HEK293T (cell line): ENCODE results near the gene DIPK1A.

Experiments
- CTCF ChIA-PET: fragments of 350-600 bp; formaldehyde crosslinking; extraction: SDS; loops from one replicate; lab custom pipeline; 2021; ENCODE audit warnings: antibody characterized with exemption, inconsistent platforms; lab: Yijun Ruan, JAX
- POLR2A ChIA-PET: fragments of 350-600 bp; formaldehyde crosslinking; extraction: SDS; loops from one replicate; lab custom pipeline; 2020; ENCODE audit warnings: antibody characterized with exemption, inconsistent platforms; lab: Yijun Ruan, JAX
- DNase-seq: peaks from one replicate; pipeline ENCODE4 v3.0.0; 2012; ENCODE audit warnings: mixed read lengths; ENCODE audit errors: extremely low spot score
- ARNT ChIP-seq: fragments of 450-650 bp; IDR thresholded peaks from 2 replicates; pipeline ENCODE4 v1.6.1; 2017; ENCODE audit warnings: mild to moderate bottlenecking
- BHLHE40 ChIP-seq: fragments of 450-650 bp; IDR thresholded peaks from 2 replicates; pipeline ENCODE4 v1.6.1; 2016; ENCODE audit warnings: mild to moderate bottlenecking, moderate library complexity, borderline replicate concordance
- CTBP1 ChIP-seq: fragments of 450-650 bp; IDR thresholded peaks from 2 replicates; pipeline ENCODE4 v1.6.1; 2016; ENCODE audit warnings: borderline replicate concordance
- ELF4 ChIP-seq: fragments of 450-650 bp; IDR thresholded peaks from 2 replicates; pipeline ENCODE4 v1.6.1; 2017; ENCODE audit warnings: antibody characterized with exemption
- FOXA1 ChIP-seq: fragments of 450-650 bp; IDR thresholded peaks from 2 replicates; pipeline ENCODE4 v1.6.1; 2016; ENCODE audit warnings: mild to moderate bottlenecking
- FOXK2 ChIP-seq: fragments of 450-650 bp; IDR thresholded peaks from 2 replicates; pipeline ENCODE4 v1.6.1; 2016; ENCODE audit warnings: mild to moderate bottlenecking
- FOXM1 ChIP-seq: fragments of 450-650 bp; IDR thresholded peaks from 2 replicates; pipeline ENCODE4 v1.6.1; 2017; ENCODE audit warnings: mild to moderate bottlenecking, borderline replicate concordance
- HDGF ChIP-seq: fragments of 450-650 bp; IDR thresholded peaks from 2 replicates; pipeline ENCODE4 v1.6.1; 2017; ENCODE audit warnings: antibody characterized with exemption, borderline replicate concordance
- L3MBTL2 ChIP-seq: fragments of 450-650 bp; conservative IDR thresholded peaks from 2 replicates; pipeline ENCODE4 v1.6.1; 2016; ENCODE audit warnings: mild to moderate bottlenecking
- LEF1 ChIP-seq: fragments of 450-650 bp; IDR thresholded peaks from 2 replicates; pipeline ENCODE4 v1.6.1; 2017; ENCODE audit warnings: mild to moderate bottlenecking, borderline replicate concordance
- NFRKB ChIP-seq: fragments of 450-650 bp; IDR thresholded peaks from 2 replicates; pipeline ENCODE4 v1.6.1; 2016; ENCODE audit warnings: mild to moderate bottlenecking, moderate library complexity
- SP1 ChIP-seq: fragments of 450-650 bp; IDR thresholded peaks from 2 replicates; pipeline ENCODE4 v1.6.1; 2017
- SUZ12 ChIP-seq: fragments of 450-650 bp; IDR thresholded peaks from 2 replicates; pipeline ENCODE4 v1.6.1; 2016; ENCODE audit warnings: mild to moderate bottlenecking
- TARDBP ChIP-seq: fragments of 450-650 bp; IDR thresholded peaks from 2 replicates; pipeline ENCODE4 v1.6.1; 2016
- ZNF384 ChIP-seq: fragments of 450-650 bp; IDR thresholded peaks from 2 replicates; pipeline ENCODE4 v1.6.1; 2016
- TF ChIP-seq, protein P1 (sequence below): fragments of 450-650 bp; IDR thresholded peaks from 2 replicates; pipeline ENCODE4 v1.6.1; 2016

Gene DIPK1A

GRCh38 chr1:92956254-92957029 is 4.8 kb downstream of the DIPK1A start:
- POLR2A ChIA-PET, result interaction anchor here (0.7 to 0.8 kb wide), 2 partner anchors 23 to 123 kb away, joined by 3 read pairs; partner anchors contain the start of gene MTF2
- TF ChIP-seq LEF1, result no peak
- TF ChIP-seq TARDBP, result no peak
- no peak for TF ChIP-seq FOXA1
- TF ChIP-seq FOXK2, result no peak
- TF ChIP-seq HDGF, result no peak
- no peak for TF ChIP-seq SUZ12
- TF ChIP-seq ELF4, result no peak
- no peak for TF ChIP-seq ZNF384
- TF ChIP-seq, protein P1, sequence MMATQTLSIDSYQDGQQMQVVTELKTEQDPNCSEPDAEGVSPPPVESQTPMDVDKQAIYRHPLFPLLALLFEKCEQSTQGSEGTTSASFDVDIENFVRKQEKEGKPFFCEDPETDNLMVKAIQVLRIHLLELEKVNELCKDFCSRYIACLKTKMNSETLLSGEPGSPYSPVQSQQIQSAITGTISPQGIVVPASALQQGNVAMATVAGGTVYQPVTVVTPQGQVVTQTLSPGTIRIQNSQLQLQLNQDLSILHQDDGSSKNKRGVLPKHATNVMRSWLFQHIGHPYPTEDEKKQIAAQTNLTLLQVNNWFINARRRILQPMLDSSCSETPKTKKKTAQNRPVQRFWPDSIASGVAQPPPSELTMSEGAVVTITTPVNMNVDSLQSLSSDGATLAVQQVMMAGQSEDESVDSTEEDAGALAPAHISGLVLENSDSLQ, result no peak
- no peak for TF ChIP-seq BHLHE40
- no peak for TF ChIP-seq CTBP1
- TF ChIP-seq FOXM1, result no peak
- no peak for TF ChIP-seq NFRKB
- no peak for DNase-seq
- CTCF ChIA-PET, result interaction anchor here (0.6 to 1.4 kb wide), 3 partner anchors 11 to 38 kb away, joined by 3 to 5 read pairs (median 4); no protein-coding TSS in a partner anchor

- no peak for DNase-seq
- ChIA-PET CTCF (no interaction called here), POLR2A (no interaction called here)
Observed at GRCh38 chr1:92953491-92953890, 7.8 kb downstream of the DIPK1A start.

GRCh38 chr1:92952714-92953113 is 8.5 kb downstream of the DIPK1A start:
- TF ChIP-seq FOXK2 (no peak), CTBP1 (no peak), LEF1 (no peak), ZNF384 (no peak), FOXM1 (no peak)
- TF ChIP-seq, protein P1, result no peak
- ChIA-PET POLR2A (no interaction called here), CTCF (interaction anchor here (0.7 to 1.0 kb wide), 2 partner anchors 10 to 25 kb away, joined by 3 to 7 read pairs; no protein-coding TSS in a partner anchor)
- DNase-seq, result no peak

More at GRCh38 chr1:92953491-92953890, 7.8 kb downstream of the DIPK1A start:
- TF ChIP-seq L3MBTL2 (no peak), BHLHE40 (no peak), FOXA1 (no peak), CTBP1 (no peak), SP1 (no peak), ZNF384 (no peak), LEF1 (no peak), SUZ12 (no peak), ARNT (no peak), FOXK2 (no peak)
- TF ChIP-seq, protein P1, result no peak

DNA sequence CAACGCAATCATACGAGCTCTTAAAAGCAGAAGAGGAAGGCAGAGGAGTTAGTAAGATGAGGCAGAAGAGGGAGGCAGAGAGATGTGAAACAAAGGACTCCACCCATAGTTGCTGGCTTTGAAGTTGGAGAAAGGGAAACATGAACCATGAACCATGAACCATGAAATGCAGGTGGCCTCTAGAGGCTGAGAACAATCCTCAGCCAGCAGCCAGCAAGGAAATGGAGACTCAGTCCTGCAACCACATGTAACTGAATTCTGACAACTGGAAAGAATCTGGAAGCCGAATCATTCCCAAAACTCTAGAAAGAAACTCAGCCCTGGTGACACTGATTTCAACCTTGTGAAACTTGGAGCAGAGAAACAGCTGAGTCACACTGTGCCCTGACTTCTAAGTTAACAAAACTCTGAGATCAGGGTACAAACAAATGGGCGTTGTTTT is 10.1 kb downstream of the DIPK1A start:
- ChIA-PET CTCF (interaction anchor here (0.9 to 1.3 kb wide), 3 partner anchors 9 to 93 kb away, joined by 3 to 6 read pairs (median 3); no protein-coding TSS in a partner anchor), POLR2A (interaction anchor here (1.0 kb wide), 2 partner anchors 87 to 119 kb away, joined by 3 to 4 read pairs; partner anchors contain the start of gene RPL5)
- TF ChIP-seq NFRKB (no peak), CTBP1 (no peak), BHLHE40 (no peak), ELF4 (no peak), LEF1 (no peak), FOXA1 (no peak), ARNT (no peak), L3MBTL2 (no peak), HDGF (no peak), SUZ12 (no peak), FOXK2 (no peak)
- DNase-seq, result no peak

GRCh38 chr1:92949937-92950817 is 11.1 kb downstream of the DIPK1A start:
- TF ChIP-seq SUZ12 (no peak), FOXM1 (no peak), ZNF384 (no peak), ARNT (no peak), NFRKB (no peak), SP1 (no peak), LEF1 (no peak), L3MBTL2 (no peak), ELF4 (no peak)
- DNase-seq, result no peak
- ChIA-PET CTCF (interaction anchor here (0.9 to 1.3 kb wide), 4 partner anchors 8 to 92 kb away, joined by 3 to 6 read pairs (median 3); no protein-coding TSS in a partner anchor), POLR2A (interaction anchor here (1.0 kb wide), 2 partner anchors 86 to 118 kb away, joined by 3 to 4 read pairs; partner anchors contain the start of gene RPL5)
